GM10266 (cell line): ENCODE results near the gene LAG3.

ENCODE experiments used
- DNase-seq: peaks from one replicate; pipeline ENCODE4 v3.0.0; 2012; ENCODE audit errors: extremely low spot score
- CTCF ChIP-seq: IDR thresholded peaks from 2 replicates; pipeline ENCODE4 v1.5.1; 2012; ENCODE audit warnings: mild to moderate bottlenecking, low read depth; ENCODE audit not compliant: control insufficient read depth, insufficient read depth; ENCODE audit errors: missing control alignments

Gene LAG3

GRCh38 chr12:6754411-6754810 is 17.9 kb upstream of the LAG3 start:
- no peak for TF ChIP-seq CTCF

GRCh38 chr12:6757028-6757690 is 15.2 kb upstream of the LAG3 start:
- no peak for TF ChIP-seq CTCF
- DNase-seq = no peak

More at GRCh38 chr12:6754411-6754810, 17.9 kb upstream of the LAG3 start:
- no peak for DNase-seq

GRCh38 chr12:6758506-6759095 is 13.7 kb upstream of the LAG3 start:
- DNase-seq = no peak
- TF ChIP-seq CTCF = no peak

- TF ChIP-seq CTCF = no peak
- DNase-seq = no peak
Measured at GRCh38 chr12:6759741-6760140, 12.6 kb upstream of the LAG3 start.

GRCh38 chr12:6763380-6763779 is 8.9 kb upstream of the LAG3 start:
- TF ChIP-seq CTCF = no peak
- no peak for DNase-seq

GRCh38 chr12:6764011-6764828 is 8.1 kb upstream of the LAG3 start:
- peak; percentile 97 for DNase-seq
- no peak for TF ChIP-seq CTCF
